GM19463 (cell line): ENCODE measurements around the gene AKAP8.
"Not testable (repeated sequence)": the region's sequence is repeated elsewhere in the genome, so short reads cannot be mapped to it uniquely, and the experiment has no call there.

ENCODE experiments used
- ATAC-seq: cut with Tn5 transposase; IDR thresholded peaks from one replicate; pipeline ENCODE4 v1.9.1; 2021; ENCODE audit warnings: mild to moderate bottlenecking, moderate library complexity; ENCODE audit not compliant: unreplicated experiment

Gene AKAP8

GRCh38 chr19:15335992-15336391 is 43.6 kb downstream of the AKAP8 start:
- not testable (repeated sequence) for ATAC-seq

- ATAC-seq: peak; percentile 41
These were observed 47.1 kb downstream of the AKAP8 start, which contains the start of gene BRD4 for GRCh38 chr19:15332311-15332996. Gene BRD4 (minus strand): TSS chr19:15332539. CDS start chr19:15273099, 59,440 bp downstream.

GRCh38 chr19:15331419-15332310 is 47.9 kb downstream of the AKAP8 start:
- peak; percentile 38 for ATAC-seq

GRCh38 chr19:15330801-15331418 is 48.7 kb downstream of the AKAP8 start:
- ATAC-seq: no peak

- no peak for ATAC-seq
These were observed 51.3 kb downstream of the AKAP8 start for GRCh38 chr19:15328312-15328711.

- no peak for ATAC-seq
These were observed 54.6 kb downstream of the AKAP8 start for GRCh38 chr19:15324791-15325519.

GRCh38 chr19:15323496-15324235 is 55.9 kb downstream of the AKAP8 start:
- no peak for ATAC-seq

GRCh38 chr19:15321739-15322138 is 57.8 kb downstream of the AKAP8 start:
- ATAC-seq: no peak

GRCh38 chr19:15320116-15320515 is 59.5 kb downstream of the AKAP8 start:
- ATAC-seq: no peak

- ATAC-seq: no peak
These were observed 61.3 kb downstream of the AKAP8 start for GRCh38 chr19:15318241-15318691.

GRCh38 chr19:15317392-15318071 is 62.1 kb downstream of the AKAP8 start:
- no peak for ATAC-seq

GRCh38 chr19:15316498-15316897 is 63.1 kb downstream of the AKAP8 start:
- no peak for ATAC-seq

- no peak for ATAC-seq
These were observed 64.5 kb downstream of the AKAP8 start for GRCh38 chr19:15315101-15315500.

GRCh38 chr19:15313649-15314279 is 65.8 kb downstream of the AKAP8 start:
- no peak for ATAC-seq

GRCh38 chr19:15307169-15307568 is 72.4 kb downstream of the AKAP8 start:
- ATAC-seq: no peak

- no peak for ATAC-seq
These were observed 73.8 kb downstream of the AKAP8 start for GRCh38 chr19:15305582-15306334.

GRCh38 chr19:15304140-15304705 is 75.4 kb downstream of the AKAP8 start:
- ATAC-seq: no peak
